Measurements from ENCODE around the gene GNAI3.

GRCh38 chr1:109611308-109611990, 63.0 kb downstream of the GNAI3 start:
- TF ChIP-seq CTCF (IDR thresholded peaks at IDR 0.05; ENCODE audit: extremely low read depth in 1 of 2, insufficient read depth in 1 of 2, low read depth in 1 of 2, low read length in 2 of 2) (no peak), MAX (IDR thresholded peaks at IDR 0.05; ENCODE audit: insufficient read depth, insufficient read length) (no peak), EZH2 (IDR thresholded peaks at IDR 0.05; ENCODE audit: borderline replicate concordance, low read depth, low read length, severe bottlenecking) (no peak), POLR2A (IDR thresholded peaks at IDR 0.05; ENCODE audit: low read depth, low read length) (no peak), JUN (IDR thresholded peaks at IDR 0.05; ENCODE audit: borderline replicate concordance, insufficient read depth, insufficient read length, low read depth) (no peak)

All from endothelial cell of umbilical vein (primary cell).